Endothelial cell (in vitro differentiated cells): ENCODE measurements around the gene SLC25A4. TPM values are rescaled to one million over a fixed set of nuclear protein-coding genes. Genes with fewer than 3 reads are reported as not detected.
A peak's percentile ranks its signal among the peaks of the same experiment; 100 is the strongest.

Source experiments
- DNase-seq: peaks from one replicate; pipeline ENCODE4 v3.0.0; 2021; ENCODE audit warnings: low spot score
- H3K27ac Mint-ChIP-seq: one replicate; pipeline ENCODE4 v1.8.0; 2021; ENCODE audit warnings: mixed read lengths, inconsistent platforms; ENCODE audit not compliant: unreplicated experiment
- H3K27me3 Mint-ChIP-seq: one replicate; pipeline ENCODE4 v1.8.0; 2021; ENCODE audit warnings: mild to moderate bottlenecking, moderate library complexity, mixed read lengths, inconsistent platforms; ENCODE audit not compliant: unreplicated experiment
- H3K36me3 Mint-ChIP-seq: one replicate; pipeline ENCODE4 v1.8.0; 2021; ENCODE audit warnings: mild to moderate bottlenecking, low read depth, mixed read lengths, inconsistent platforms; ENCODE audit not compliant: unreplicated experiment
- H3K4me1 Mint-ChIP-seq: one replicate; pipeline ENCODE4 v1.8.0; 2021; ENCODE audit warnings: mild to moderate bottlenecking, mixed read lengths, inconsistent platforms; ENCODE audit not compliant: unreplicated experiment
- H3K4me3 Mint-ChIP-seq: one replicate; pipeline ENCODE4 v1.8.0; 2021; ENCODE audit warnings: mild to moderate bottlenecking, mixed read lengths, inconsistent platforms; ENCODE audit not compliant: unreplicated experiment
- H3K9me3 Mint-ChIP-seq: one replicate; pipeline ENCODE4 v1.8.0; 2021; ENCODE audit warnings: mixed read lengths, inconsistent platforms; ENCODE audit not compliant: unreplicated experiment
- CTCF ChIP-seq: fragments of 200-600 bp; sonication (generic); IDR thresholded peaks from one replicate; pipeline ENCODE4 v1.5.0; 2021; ENCODE audit warnings: antibody characterized with exemption; ENCODE audit not compliant: unreplicated experiment
- total RNA-seq: library from RNA; stranded (reverse); fragmentation: NEBNext Ultra II Directional; extraction: Animal tissue kit (Norgen Biotek cat#: 25700); gene quantifications from one replicate; pipeline ENCODE4 v1.2.1, GENCODE V29; 2021; ENCODE audit not compliant: unreplicated experiment

The SLC25A4 gene
- total RNA-seq, 1 donor from 2014 or later, result 8.9 TPM

GRCh38 chr4:185144601-185145240 lies 1.7 kb downstream of the SLC25A4 start:
- no peak for TF ChIP-seq CTCF
- Mint-ChIP-seq H3K27ac (no peak overlapping the region), H3K9me3 (no peaks in the 10 kb centered on the region), H3K27me3 (peaks cover 5% of the 10 kb centered on the region), H3K4me1 (peaks cover 11% of the 10 kb centered on the region), H3K4me3 (no peak overlapping the region), H3K36me3 (no peaks in the 10 kb centered on the region)
- no peak for DNase-seq

- Mint-ChIP-seq H3K27me3 (peaks cover 5% of the 10 kb centered on the region), H3K36me3 (no peaks in the 10 kb centered on the region), H3K4me1 (peaks cover 11% of the 10 kb centered on the region), H3K4me3 (no peak overlapping the region), H3K27ac (no peak overlapping the region), H3K9me3 (no peaks in the 10 kb centered on the region)
- no peak for DNase-seq
- TF ChIP-seq CTCF, result no peak
Measured at GRCh38 chr4:185145572-185145971, 2.5 kb downstream of the SLC25A4 start.

DNA sequence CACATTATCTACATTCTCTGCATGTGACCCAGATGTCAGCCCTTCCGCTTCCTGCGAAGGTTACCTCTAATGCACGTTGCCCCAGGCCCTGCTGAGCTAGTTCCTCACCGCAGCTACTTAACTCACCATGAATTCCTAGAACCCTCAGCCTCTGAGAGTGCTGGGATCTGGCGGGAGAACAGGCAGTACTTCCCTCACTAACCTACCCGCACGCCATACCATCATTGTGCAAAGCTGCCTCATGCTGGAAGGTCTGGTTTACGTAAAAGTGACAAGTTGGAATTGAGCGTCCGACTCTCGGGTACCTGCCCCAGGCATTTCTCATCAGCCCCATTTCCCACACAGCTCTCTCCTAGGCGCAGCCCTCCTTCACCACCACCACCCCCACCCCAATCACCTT lies 6.3 kb downstream of the SLC25A4 start:
- no peak for TF ChIP-seq CTCF
- no peak overlapping the region for H3K4me3 Mint-ChIP-seq
- H3K36me3 Mint-ChIP-seq, result no peaks in the 10 kb centered on the region
- peaks cover 2% of the 10 kb centered on the region for H3K4me1 Mint-ChIP-seq
- H3K9me3 Mint-ChIP-seq, result no peaks in the 10 kb centered on the region
- H3K27ac Mint-ChIP-seq, result no peak overlapping the region
- peaks cover 4% of the 10 kb centered on the region for H3K27me3 Mint-ChIP-seq
- DNase-seq, result no peak

GRCh38 chr4:185151296-185151695 lies 8.2 kb downstream of the SLC25A4 start:
- Mint-ChIP-seq H3K4me3 (no peak overlapping the region), H3K9me3 (no peaks in the 10 kb centered on the region), H3K27me3 (peaks cover 4% of the 10 kb centered on the region), H3K36me3 (no peaks in the 10 kb centered on the region), H3K27ac (no peak overlapping the region), H3K4me1 (peaks cover 2% of the 10 kb centered on the region)
- TF ChIP-seq CTCF, result no peak
- DNase-seq, result no peak

- TF ChIP-seq CTCF, result no peak
- no peak for DNase-seq
- H3K27ac Mint-ChIP-seq, result peak overlapping the region; percentile 17
- H3K9me3 Mint-ChIP-seq, result no peaks in the 10 kb centered on the region
- H3K27me3 Mint-ChIP-seq, result no peaks in the 10 kb centered on the region
- no peak overlapping the region for H3K4me3 Mint-ChIP-seq
- H3K4me1 Mint-ChIP-seq, result peaks cover 3% of the 10 kb centered on the region
- H3K36me3 Mint-ChIP-seq, result peaks cover 13% of the 10 kb centered on the region
Measured at GRCh38 chr4:185165605-185166063, 22.6 kb downstream of the SLC25A4 start.
